Osteocyte (in vitro differentiated cells): Measurements from ENCODE around the gene EEF2K. TPM values are rescaled to one million over a fixed set of nuclear protein-coding genes. Genes with fewer than 3 reads are reported as not detected.

Experiments
- DNase-seq: peaks from one replicate; pipeline ENCODE4 v3.0.0; 2021; ENCODE audit warnings: mixed read lengths; ENCODE audit not compliant: unreplicated experiment; ENCODE audit errors: extremely low spot score
- H3K27ac Mint-ChIP-seq: one replicate; pipeline ENCODE4 v1.8.0; 2021; ENCODE audit warnings: mild to moderate bottlenecking, mixed read lengths; ENCODE audit not compliant: unreplicated experiment
- H3K27me3 Mint-ChIP-seq: one replicate; pipeline ENCODE4 v1.8.0; 2021; ENCODE audit warnings: mixed read lengths; ENCODE audit not compliant: unreplicated experiment
- H3K36me3 Mint-ChIP-seq: one replicate; pipeline ENCODE4 v1.8.0; 2021; ENCODE audit warnings: mixed read lengths; ENCODE audit not compliant: unreplicated experiment
- H3K4me1 Mint-ChIP-seq: one replicate; pipeline ENCODE4 v1.8.0; 2021; ENCODE audit warnings: mixed read lengths; ENCODE audit not compliant: unreplicated experiment
- H3K4me3 Mint-ChIP-seq: one replicate; pipeline ENCODE4 v1.8.0; 2021; ENCODE audit warnings: mild to moderate bottlenecking, moderate library complexity, mixed read lengths; ENCODE audit not compliant: unreplicated experiment
- H3K9me3 Mint-ChIP-seq: one replicate; pipeline ENCODE4 v1.8.0; 2021; ENCODE audit warnings: mixed read lengths; ENCODE audit not compliant: unreplicated experiment
- CTCF ChIP-seq: fragments of 200-600 bp; sonication (generic); IDR thresholded peaks from 2 replicates; pipeline ENCODE4 v1.5.0; 2021; ENCODE audit warnings: antibody characterized with exemption, mild to moderate bottlenecking, moderate library complexity
- total RNA-seq: library from RNA; stranded (reverse); gene quantifications from 2 replicates; pipeline ENCODE4 v1.2.1, GENCODE V29; 2021

EEF2K gene
- total RNA-seq, 1 donor from 2014 or later = 23.8 TPM

- Mint-ChIP-seq H3K4me1 (peaks cover 30% of the 10 kb centered on the region), H3K9me3 (no peaks in the 10 kb centered on the region), H3K4me3 (no peak overlapping the region), H3K27ac (peak overlapping the region; percentile 91), H3K27me3 (no peaks in the 10 kb centered on the region), H3K36me3 (no peaks in the 10 kb centered on the region)
- DNase-seq = no peak
- TF ChIP-seq CTCF = no peak
These were observed 7.4 kb upstream of the EEF2K start for GRCh38 chr16:22198547-22199293.

DNA sequence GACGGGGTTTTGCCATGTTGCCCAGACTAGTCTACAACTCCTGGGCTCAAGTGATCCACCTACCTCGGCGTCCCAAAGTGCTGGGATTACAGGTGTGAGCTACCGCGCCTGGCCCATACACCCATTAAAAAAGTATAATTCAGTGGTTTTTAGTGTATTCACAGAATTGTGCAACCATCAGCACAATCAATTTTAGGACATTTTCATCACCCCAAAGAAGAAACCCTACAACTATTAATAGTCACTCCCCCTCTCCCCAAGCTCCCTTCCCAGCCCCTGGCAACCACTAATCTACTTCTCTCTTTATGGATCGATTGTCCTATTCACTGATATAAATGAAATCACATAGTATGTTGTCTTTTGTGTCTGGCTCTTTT is 3.8 kb upstream of the EEF2K start:
- Mint-ChIP-seq H3K4me1 (peaks cover 27% of the 10 kb centered on the region), H3K27ac (no peak overlapping the region), H3K36me3 (no peaks in the 10 kb centered on the region), H3K9me3 (no peaks in the 10 kb centered on the region), H3K27me3 (no peaks in the 10 kb centered on the region), H3K4me3 (no peak overlapping the region)
- TF ChIP-seq CTCF = no peak
- DNase-seq = no peak

DNA sequence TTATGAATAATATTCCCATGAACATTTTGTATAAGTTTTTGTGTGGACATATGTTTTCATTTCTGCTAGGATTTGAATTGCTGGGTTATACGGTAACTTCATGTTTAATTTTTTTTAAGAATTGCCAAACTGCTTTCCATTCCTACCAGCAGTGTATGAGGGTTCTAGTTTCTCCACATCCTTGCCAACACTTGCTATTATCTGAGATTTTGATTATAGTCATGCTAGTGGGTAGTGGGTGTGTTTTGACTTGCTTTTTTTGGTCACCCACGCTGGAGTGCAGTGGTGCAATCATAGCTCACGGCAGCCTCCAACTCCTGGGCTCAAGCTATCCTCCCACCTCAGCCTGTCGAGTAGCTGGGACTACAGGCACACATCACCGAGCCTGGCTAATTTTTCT is 3.0 kb upstream of the EEF2K start:
- DNase-seq = no peak
- peaks cover 36% of the 10 kb centered on the region for H3K4me1 Mint-ChIP-seq
- H3K36me3 Mint-ChIP-seq = no peaks in the 10 kb centered on the region
- H3K27me3 Mint-ChIP-seq = no peaks in the 10 kb centered on the region
- no peak overlapping the region for H3K27ac Mint-ChIP-seq
- no peak for TF ChIP-seq CTCF
- H3K9me3 Mint-ChIP-seq = no peaks in the 10 kb centered on the region
- H3K4me3 Mint-ChIP-seq = no peak overlapping the region

DNA sequence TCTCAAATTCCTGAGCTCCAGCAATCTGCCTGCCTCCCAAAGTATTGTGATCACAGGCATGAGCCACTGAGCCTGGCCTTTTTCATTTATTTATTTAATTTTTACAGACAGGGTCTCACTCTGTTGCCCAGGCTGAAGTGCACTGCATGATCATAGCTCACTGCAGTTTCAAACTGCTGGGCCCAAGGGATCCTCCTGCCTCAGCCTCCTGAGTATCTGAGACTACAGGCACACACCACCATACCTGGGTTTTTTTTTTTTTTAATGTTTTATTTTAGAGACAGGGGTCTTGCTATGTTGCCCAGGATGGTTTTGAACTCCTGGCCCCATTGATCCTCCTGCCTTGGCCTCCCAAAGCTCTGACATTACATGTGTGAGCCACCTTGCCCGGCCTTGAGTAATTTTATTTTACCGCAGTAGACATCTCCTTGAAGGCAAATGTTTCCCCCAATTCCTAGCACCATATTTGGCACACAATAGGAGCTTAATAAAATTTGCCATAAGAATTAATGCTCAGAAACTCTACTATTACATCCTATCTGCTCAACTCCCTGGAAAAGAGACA is 1.9 kb upstream of the EEF2K start:
- H3K9me3 Mint-ChIP-seq = no peaks in the 10 kb centered on the region
- no peak for DNase-seq
- no peak for TF ChIP-seq CTCF
- H3K36me3 Mint-ChIP-seq = no peaks in the 10 kb centered on the region
- peaks cover 36% of the 10 kb centered on the region for H3K4me1 Mint-ChIP-seq
- H3K27me3 Mint-ChIP-seq = no peaks in the 10 kb centered on the region
- H3K27ac Mint-ChIP-seq = peak overlapping the region; percentile 8
- no peak overlapping the region for H3K4me3 Mint-ChIP-seq

DNA sequence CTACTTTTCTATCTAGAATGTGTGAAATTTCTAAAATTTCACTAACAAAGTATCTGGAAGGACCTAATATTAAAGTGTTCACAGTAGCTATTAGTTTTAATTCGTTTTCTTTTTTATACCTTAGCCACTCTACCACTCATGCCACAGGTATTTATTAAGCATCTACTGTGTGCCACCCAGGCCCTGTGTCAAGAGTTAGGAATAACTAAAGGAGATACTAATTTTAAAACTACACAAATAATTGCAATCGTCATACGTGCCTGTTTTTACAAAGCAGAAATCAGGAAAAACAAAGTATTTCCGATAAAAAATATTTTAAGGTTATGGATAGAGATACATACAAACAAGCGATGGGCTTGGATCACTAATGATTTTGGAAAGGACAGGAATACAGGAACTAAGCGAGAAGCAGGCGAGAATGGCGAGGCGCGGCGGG is 483 bp upstream of the EEF2K start:
- H3K4me3 Mint-ChIP-seq = peak overlapping the region; percentile 91
- no peak for TF ChIP-seq CTCF
- H3K27ac Mint-ChIP-seq = peak overlapping the region; percentile 95
- no peaks in the 10 kb centered on the region for H3K36me3 Mint-ChIP-seq
- no peaks in the 10 kb centered on the region for H3K9me3 Mint-ChIP-seq
- no peak for DNase-seq
- H3K4me1 Mint-ChIP-seq = peaks cover 39% of the 10 kb centered on the region
- no peaks in the 10 kb centered on the region for H3K27me3 Mint-ChIP-seq
